GM21825 (cell line): ENCODE data around the gene BNC2.

ENCODE experiments used
- ATAC-seq: cut with Tn5 transposase; IDR thresholded peaks from one replicate; pipeline ENCODE4 v1.9.1; 2021; ENCODE audit warnings: mild to moderate bottlenecking, moderate library complexity; ENCODE audit not compliant: unreplicated experiment

BNC2 gene

GRCh38 chr9:16429671-16430070 lies 440.8 kb downstream of the BNC2 start:
- no peak for ATAC-seq

- ATAC-seq, result no peak
Observed at GRCh38 chr9:16427873-16428427, 442.5 kb downstream of the BNC2 start.

- no peak for ATAC-seq
Observed at GRCh38 chr9:16426716-16427115, 443.8 kb downstream of the BNC2 start.

- no peak for ATAC-seq
Observed at GRCh38 chr9:16425562-16426231, 444.8 kb downstream of the BNC2 start.

- no peak for ATAC-seq
Observed at GRCh38 chr9:16422114-16422513, 448.4 kb downstream of the BNC2 start.

GRCh38 chr9:16421532-16421931 lies 448.9 kb downstream of the BNC2 start:
- ATAC-seq, result no peak

- no peak for ATAC-seq
Observed at GRCh38 chr9:16419124-16419523, 451.3 kb downstream of the BNC2 start.

- ATAC-seq, result no peak
Observed at GRCh38 chr9:16418721-16419120, 451.7 kb downstream of the BNC2 start.

- ATAC-seq, result no peak
Observed at GRCh38 chr9:16417749-16418148, 452.7 kb downstream of the BNC2 start.

GRCh38 chr9:16417161-16417560 lies 453.3 kb downstream of the BNC2 start:
- ATAC-seq, result no peak

GRCh38 chr9:16414451-16414850 lies 456.0 kb downstream of the BNC2 start:
- ATAC-seq, result no peak

GRCh38 chr9:16413509-16414016 lies 456.9 kb downstream of the BNC2 start:
- no peak for ATAC-seq

- ATAC-seq, result no peak
Observed at GRCh38 chr9:16412740-16413139, 457.7 kb downstream of the BNC2 start.

GRCh38 chr9:16411311-16411710 lies 459.2 kb downstream of the BNC2 start:
- no peak for ATAC-seq

GRCh38 chr9:16410601-16411280 lies 459.7 kb downstream of the BNC2 start:
- no peak for ATAC-seq

- ATAC-seq, result no peak
Observed at GRCh38 chr9:16407617-16408016, 462.9 kb downstream of the BNC2 start.

- ATAC-seq, result no peak
Observed at GRCh38 chr9:16406526-16407225, 463.8 kb downstream of the BNC2 start.

GRCh38 chr9:16405421-16405820 lies 465.0 kb downstream of the BNC2 start:
- no peak for ATAC-seq

- no peak for ATAC-seq
Observed at GRCh38 chr9:16401701-16402100, 468.8 kb downstream of the BNC2 start.

GRCh38 chr9:16398691-16399090 lies 471.8 kb downstream of the BNC2 start:
- no peak for ATAC-seq

- no peak for ATAC-seq
Observed at GRCh38 chr9:16396389-16396788, 474.1 kb downstream of the BNC2 start.

GRCh38 chr9:16391369-16391768 lies 479.1 kb downstream of the BNC2 start:
- ATAC-seq, result no peak
